Measurements from ENCODE around the gene SCNN1B. TPM values are rescaled to one million over a fixed set of nuclear protein-coding genes. Genes with fewer than 3 reads are reported as not detected.

SCNN1B gene
- total RNA-seq, 1 donor from 2014 or later, result 0.29 TPM

- DNase-seq (ENCODE audit: extremely low read depth, low read depth, low spot score), result no peak
These were observed 18.6 kb downstream of the SCNN1B start for GRCh38 chr16:23320693-23321092.

GRCh38 chr16:23321206-23321875 is 19.2 kb downstream of the SCNN1B start:
- DNase-seq (ENCODE audit: extremely low read depth, low read depth, low spot score), result no peak

DNA sequence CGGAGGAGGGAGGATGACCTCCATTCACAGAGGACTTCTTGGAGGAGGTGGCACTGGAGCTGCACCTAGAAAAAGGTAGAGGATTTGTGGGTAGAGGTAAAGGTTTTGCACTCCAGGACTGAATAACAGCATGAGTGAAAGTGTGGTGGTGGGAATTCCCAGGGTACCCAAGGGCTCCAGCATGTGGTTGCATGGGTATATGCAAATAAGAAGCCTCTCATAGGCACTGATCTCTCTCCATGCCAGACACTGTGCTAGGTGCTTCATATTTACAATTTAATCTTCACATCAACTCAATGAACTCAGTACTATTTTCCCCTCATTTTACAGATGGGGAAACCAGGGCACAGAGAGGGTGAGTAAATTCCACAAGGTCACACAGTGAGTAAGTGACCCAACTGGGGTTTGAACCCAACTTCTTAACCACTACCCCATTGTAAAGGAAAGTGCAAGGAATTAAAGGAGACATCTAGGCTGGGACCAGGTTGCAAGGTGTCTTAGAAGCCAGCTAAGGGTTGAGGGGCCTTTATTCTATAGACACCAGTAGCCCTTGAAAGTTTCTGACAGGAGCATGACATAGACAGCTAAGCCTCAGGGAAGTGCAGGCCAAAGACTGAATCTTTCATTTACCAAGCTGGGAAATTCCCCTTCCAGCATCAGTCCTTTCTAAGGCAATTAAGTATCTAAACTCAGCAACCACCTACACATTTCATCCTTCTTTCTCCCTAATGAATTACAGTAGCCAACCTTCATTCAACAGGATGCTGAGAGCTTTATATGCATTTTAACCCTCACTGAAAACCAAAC is 21.3 kb downstream of the SCNN1B start:
- no peak for DNase-seq (ENCODE audit: extremely low read depth, low read depth, low spot score)

DNA sequence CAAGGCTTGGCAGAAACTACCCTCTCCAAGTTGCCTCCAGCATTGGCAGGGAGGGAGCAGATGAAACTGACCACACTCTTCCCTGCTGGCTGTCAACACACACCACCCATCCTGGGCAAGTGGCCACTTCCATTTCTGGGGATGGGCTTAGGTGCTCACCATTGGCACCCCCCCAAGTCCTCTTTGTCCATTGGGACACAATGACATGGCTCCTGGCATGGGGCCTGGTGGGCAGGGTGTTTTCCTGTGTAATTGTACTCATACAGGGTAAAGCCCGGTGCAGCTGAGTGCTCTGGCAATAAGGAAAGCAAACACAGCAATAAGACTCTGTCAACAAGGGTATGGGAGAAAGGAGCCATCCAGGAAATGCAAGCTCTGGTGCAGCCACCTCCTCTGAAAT is 22.6 kb downstream of the SCNN1B start:
- no peak for DNase-seq (ENCODE audit: extremely low read depth, low read depth, low spot score)

DNA sequence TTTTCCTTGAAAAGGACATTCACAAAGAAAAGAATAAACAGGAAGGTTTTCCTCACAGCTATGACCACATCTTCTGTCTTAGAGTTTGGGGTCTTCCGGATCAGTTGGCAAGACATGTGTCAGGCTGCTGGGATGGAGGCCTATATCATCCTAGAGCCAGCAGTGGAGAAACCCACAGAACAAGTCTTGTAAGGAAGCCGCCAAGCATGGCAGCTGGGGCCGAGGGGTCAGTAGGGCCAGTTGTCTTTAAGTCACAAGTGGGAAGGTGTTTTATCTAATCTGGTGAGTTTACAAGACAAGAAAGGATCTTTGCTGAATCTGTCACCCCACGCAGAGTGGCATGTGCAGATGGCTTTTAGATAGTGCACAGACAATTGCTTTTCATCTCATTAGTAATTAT is 25.7 kb downstream of the SCNN1B start:
- DNase-seq (ENCODE audit: extremely low read depth, low read depth, low spot score), result no peak

DNA sequence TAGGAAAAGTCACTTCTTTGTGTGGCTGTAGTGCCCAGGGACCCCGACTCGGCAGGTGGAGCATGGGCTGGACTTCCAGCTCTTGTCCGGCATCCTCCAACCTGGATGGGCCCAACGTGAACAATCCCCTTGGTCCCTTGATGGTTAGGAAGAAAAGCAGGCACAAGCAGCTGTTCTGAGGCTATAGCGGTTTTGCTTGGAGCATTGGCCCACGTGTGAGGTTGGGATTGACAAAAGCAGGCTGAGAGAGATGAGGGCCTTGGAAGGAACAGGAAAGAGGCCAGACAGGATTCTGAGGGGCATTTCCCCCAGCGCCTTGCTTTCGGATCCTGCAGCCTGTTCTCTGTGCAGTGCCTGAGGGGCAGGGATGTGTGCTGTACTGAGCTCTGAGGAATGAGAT is 28.1 kb downstream of the SCNN1B start:
- no peak for DNase-seq (ENCODE audit: extremely low read depth, low read depth, low spot score)

DNA sequence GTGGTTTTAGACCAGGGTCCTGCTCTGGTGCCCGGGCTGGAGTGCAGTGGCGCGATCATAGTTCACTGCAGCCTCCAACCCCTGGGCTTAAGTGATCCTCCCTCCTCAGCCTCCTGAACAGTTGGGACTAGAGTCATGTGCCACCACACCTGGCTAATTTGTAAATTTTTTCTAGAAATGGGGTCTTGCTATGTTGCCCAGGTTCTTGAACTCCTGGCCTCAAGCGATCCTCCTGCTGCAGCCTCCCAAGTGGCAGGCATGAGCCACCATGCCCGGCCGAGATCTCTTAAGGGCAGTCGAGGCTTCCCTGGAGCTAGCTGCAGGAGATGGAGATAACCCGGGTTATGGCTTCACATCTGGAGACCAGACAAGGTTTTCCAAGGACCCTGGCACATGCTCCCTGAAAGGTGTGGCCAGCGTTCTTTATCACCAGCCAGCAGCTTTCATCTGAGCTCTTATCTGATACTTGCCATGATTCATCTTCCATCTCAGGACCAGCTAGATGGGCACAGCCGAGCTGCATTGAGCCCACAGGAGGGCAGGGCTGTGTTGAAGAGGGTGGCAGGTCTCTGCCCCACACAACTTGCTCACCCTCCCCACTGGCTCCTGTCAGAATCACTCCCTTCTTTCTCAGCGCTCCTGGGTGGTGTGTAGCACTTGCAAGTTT is 28.6 kb downstream of the SCNN1B start:
- no peak for DNase-seq (ENCODE audit: extremely low read depth, low read depth, low spot score)

GRCh38 chr16:23333034-23333579 is 31.0 kb downstream of the SCNN1B start:
- DNase-seq (ENCODE audit: extremely low read depth, low read depth, low spot score), result no peak

GRCh38 chr16:23333831-23334456 is 31.8 kb downstream of the SCNN1B start:
- DNase-seq (ENCODE audit: extremely low read depth, low read depth, low spot score), result no peak

DNA sequence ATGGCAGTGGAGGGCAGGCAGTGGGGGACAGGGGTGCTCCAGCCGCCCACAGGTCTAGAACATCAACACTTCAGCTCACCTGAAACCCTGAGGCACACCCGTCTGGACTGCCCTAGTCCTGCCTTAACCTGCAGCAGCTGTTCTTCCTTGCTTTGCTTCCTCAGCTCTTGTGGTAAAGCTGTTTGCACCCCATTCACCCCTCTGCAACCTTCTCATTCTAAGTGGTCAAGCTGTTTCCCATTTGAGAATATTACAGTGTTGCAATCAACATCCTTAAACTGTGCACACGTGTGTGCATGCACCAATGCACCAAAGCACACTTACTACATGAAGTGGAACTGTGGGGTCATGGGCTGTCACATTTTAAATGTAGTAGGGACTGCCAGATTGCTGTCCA is 32.4 kb downstream of the SCNN1B start:
- no peak for DNase-seq (ENCODE audit: extremely low read depth, low read depth, low spot score)

GRCh38 chr16:23334950-23335349 is 32.8 kb downstream of the SCNN1B start:
- no peak for DNase-seq (ENCODE audit: extremely low read depth, low read depth, low spot score)

- no peak for DNase-seq (ENCODE audit: extremely low read depth, low read depth, low spot score)
These were observed 35.9 kb downstream of the SCNN1B start for GRCh38 chr16:23337836-23338550.

DNA sequence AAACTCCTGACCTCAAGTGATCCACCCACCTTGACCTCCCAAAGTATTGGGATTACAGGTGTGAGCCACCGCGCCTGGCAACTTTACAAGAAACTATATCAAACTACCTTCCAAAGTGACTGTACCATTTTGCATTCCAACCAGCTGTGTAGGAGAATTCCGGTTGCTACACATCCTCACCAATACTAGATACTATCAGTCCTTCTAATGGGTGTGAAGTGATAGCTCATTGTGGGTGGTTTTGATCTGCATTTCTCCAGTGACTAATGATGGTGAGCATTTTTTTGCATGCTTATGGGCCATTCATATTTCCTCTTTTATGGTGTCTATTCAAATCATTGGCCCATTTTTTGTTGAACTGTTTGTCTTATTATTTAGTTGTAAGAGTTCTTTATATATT is 37.7 kb downstream of the SCNN1B start:
- DNase-seq (ENCODE audit: extremely low read depth, low read depth, low spot score), result no peak

- no peak for DNase-seq (ENCODE audit: extremely low read depth, low read depth, low spot score)
These were observed 40.1 kb downstream of the SCNN1B start for GRCh38 chr16:23342083-23342640.

- no peak for DNase-seq (ENCODE audit: extremely low read depth, low read depth, low spot score)
These were observed 41.8 kb downstream of the SCNN1B start for GRCh38 chr16:23343643-23344612.

DNA sequence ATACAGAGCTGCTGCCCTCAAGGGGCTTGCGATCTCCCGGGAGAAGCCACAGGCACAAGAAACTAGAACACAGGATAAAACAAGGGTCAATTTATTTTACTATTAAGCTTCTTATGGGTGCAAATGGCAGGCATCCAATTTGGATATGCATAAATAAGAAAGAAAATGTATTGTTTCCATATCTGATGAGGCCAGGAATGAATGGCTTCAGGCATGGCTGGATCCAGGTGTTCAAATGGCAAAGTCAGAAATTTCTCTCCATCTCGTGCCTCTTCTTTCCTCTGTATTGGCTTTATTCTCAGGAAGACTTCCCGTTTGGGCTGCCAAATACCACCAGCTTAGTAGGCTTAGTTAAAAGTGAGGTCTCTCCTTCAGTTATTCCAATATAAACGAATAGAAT is 43.1 kb downstream of the SCNN1B start:
- DNase-seq (ENCODE audit: extremely low read depth, low read depth, low spot score), result no peak

- no peak for DNase-seq (ENCODE audit: extremely low read depth, low read depth, low spot score)
These were observed 46.7 kb downstream of the SCNN1B start for GRCh38 chr16:23348579-23349469.

GRCh38 chr16:23351360-23351759 is 49.3 kb downstream of the SCNN1B start:
- DNase-seq (ENCODE audit: extremely low read depth, low read depth, low spot score), result no peak
